Trophoblast cell (in vitro differentiated cells and primary cell): ENCODE results near the gene APOL4.

Experiments used
- DNase-seq, 2 donors: peaks; one replicate each; pipeline ENCODE4 v3.0.0-alpha.2; 2016
- H2AFZ ChIP-seq: 2 replicates; pipeline ENCODE4 v1.6.1; 2013; ENCODE audit warnings: low read length, moderate library complexity, mild to moderate bottlenecking; ENCODE audit not compliant: insufficient read depth, poor library complexity
- H2AK5ac ChIP-seq: 2 replicates; pipeline ENCODE4 v1.6.1; 2013; ENCODE audit warnings: mild to moderate bottlenecking, low read length
- H2BK120ac ChIP-seq: 2 replicates; pipeline ENCODE4 v1.6.1; 2013; ENCODE audit warnings: low read length, mild to moderate bottlenecking, moderate library complexity; ENCODE audit not compliant: insufficient read depth, poor library complexity
- H2BK12ac ChIP-seq: 2 replicates; pipeline ENCODE4 v1.6.1; 2013; ENCODE audit warnings: mild to moderate bottlenecking, low read length, moderate library complexity
- H2BK5ac ChIP-seq: 2 replicates; pipeline ENCODE4 v1.6.1; 2013; ENCODE audit warnings: low read length, low read depth, moderate library complexity, mild to moderate bottlenecking; ENCODE audit not compliant: poor library complexity
- H3K14ac ChIP-seq: 2 replicates; pipeline ENCODE4 v1.6.1; 2013; ENCODE audit warnings: mild to moderate bottlenecking, low read length
- H3K18ac ChIP-seq: 2 replicates; pipeline ENCODE4 v1.6.1; 2013; ENCODE audit warnings: mild to moderate bottlenecking, low read length
- H3K23ac ChIP-seq: 2 replicates; pipeline ENCODE4 v1.6.1; 2013; ENCODE audit warnings: low read length
- H3K27ac ChIP-seq: 2 replicates; pipeline ENCODE4 v1.5.1; 2013; ENCODE audit warnings: low read depth, mild to moderate bottlenecking, inconsistent platforms, low read length, moderate library complexity
- H3K27me3 ChIP-seq: 2 replicates; pipeline ENCODE4 v1.6.1; 2013; ENCODE audit warnings: inconsistent platforms, mild to moderate bottlenecking, low read length, moderate library complexity; ENCODE audit not compliant: insufficient read depth
- H3K36me3 ChIP-seq, 2 experiments: 1 replicate in 1 of 2; 2 replicates in 1 of 2; pipeline ENCODE4 v1.6.1; 2013; ENCODE audit warnings: low read length in 2 of 2, mild to moderate bottlenecking in 2 of 2, moderate library complexity in 1 of 2; ENCODE audit not compliant: insufficient read depth in 2 of 2, control insufficient read depth in 1 of 2
- H3K4ac ChIP-seq: 2 replicates; pipeline ENCODE4 v1.6.1; 2013; ENCODE audit warnings: low read depth, mild to moderate bottlenecking, low read length, moderate library complexity
- H3K4me1 ChIP-seq, 2 experiments: 1 replicate in 1 of 2; 2 replicates in 1 of 2; pipeline ENCODE4 v1.6.1; 2013; ENCODE audit warnings: low read length in 2 of 2, mild to moderate bottlenecking in 2 of 2, moderate library complexity in 1 of 2; ENCODE audit not compliant: insufficient read depth in 2 of 2, control insufficient read depth in 1 of 2
- H3K4me2 ChIP-seq: 2 replicates; pipeline ENCODE4 v1.6.1; 2013; ENCODE audit warnings: inconsistent platforms, mild to moderate bottlenecking, low read length, moderate library complexity
- H3K4me3 ChIP-seq: 2 replicates; pipeline ENCODE4 v1.5.1; 2013; ENCODE audit warnings: mild to moderate bottlenecking, low read depth, low read length, inconsistent platforms
- H3K79me1 ChIP-seq: one replicate; pipeline ENCODE4 v1.6.1; 2013; ENCODE audit warnings: low read length
- H3K79me2 ChIP-seq: 2 replicates; pipeline ENCODE4 v1.6.1; 2013; ENCODE audit warnings: low read length, mild to moderate bottlenecking; ENCODE audit not compliant: control insufficient read depth, insufficient read depth, poor library complexity
- H3K9ac ChIP-seq: 2 replicates; pipeline ENCODE4 v1.6.1; 2013; ENCODE audit warnings: mild to moderate bottlenecking, low read length
- H3K9me3 ChIP-seq: 2 replicates; pipeline ENCODE4 v1.6.1; 2013; ENCODE audit warnings: low read depth, mild to moderate bottlenecking, control low read depth, inconsistent platforms, low read length; ENCODE audit not compliant: insufficient read depth
- H4K12ac ChIP-seq: 2 replicates; pipeline ENCODE4 v1.6.1; 2013; ENCODE audit warnings: low read depth, mild to moderate bottlenecking, low read length, moderate library complexity
- H4K8ac ChIP-seq: 2 replicates; pipeline ENCODE4 v1.6.1; 2013; ENCODE audit warnings: low read depth, mild to moderate bottlenecking, low read length, moderate library complexity
- H4K91ac ChIP-seq: one replicate; pipeline ENCODE4 v1.6.1; 2013; ENCODE audit warnings: low read depth, mild to moderate bottlenecking, low read length, moderate library complexity
- WGBS: extraction: QIAGEN DNeasy Blood & Tissue Kit; methylation state at CpG from one replicate; pipeline ENCODE4 v1.1.7; 2013; ENCODE audit warnings: missing lambda C conversion rate; ENCODE audit not compliant: insufficient read length, insufficient coverage; ENCODE audit errors: extremely low coverage; 5-methylcytosine and 5-hydroxymethylcytosine counted together

APOL4 gene

GRCh38 chr22:36184433-36185025, 17.1 kb downstream of the APOL4 start:
- Histone ChIP-seq H4K12ac (no peak overlapping the region), H2AK5ac (no peak overlapping the region), H3K18ac (no peak overlapping the region), H3K27me3 (no peaks in the 10 kb centered on the region), H3K36me3 (no peaks in the 10 kb centered on the region), H3K9me3 (no peaks in the 10 kb centered on the region), H2BK5ac (no peak overlapping the region), H3K9ac (no peak overlapping the region), H3K79me2 (no peaks in the 10 kb centered on the region), H2BK12ac (no peak overlapping the region), H4K91ac (no peak overlapping the region), H3K4me2 (no peak overlapping the region), H2AFZ (no peak overlapping the region), H3K4me3 (no peak overlapping the region), H2BK120ac (no peak overlapping the region), H3K23ac (no peak overlapping the region), H3K14ac (no peak overlapping the region), H3K79me1 (no peaks in the 10 kb centered on the region), H3K4ac (no peak overlapping the region), H4K8ac (no peak overlapping the region), H3K27ac (no peak overlapping the region), H3K4me1 (no peaks in the 10 kb centered on the region)
- no peak for DNase-seq
- no CpG with 5 or more reads among the region's 10 CpGs for WGBS

GRCh38 chr22:36183446-36183845, 18.2 kb downstream of the APOL4 start:
- Histone ChIP-seq H2AK5ac (no peak overlapping the region), H3K18ac (no peak overlapping the region), H3K4ac (no peak overlapping the region), H3K23ac (no peak overlapping the region), H2BK5ac (no peak overlapping the region), H2BK12ac (no peak overlapping the region), H3K79me1 (no peaks in the 10 kb centered on the region), H2AFZ (no peak overlapping the region), H4K91ac (no peak overlapping the region), H3K27me3 (no peaks in the 10 kb centered on the region), H3K36me3 (no peaks in the 10 kb centered on the region), H4K12ac (no peak overlapping the region), H3K9ac (no peak overlapping the region), H3K4me2 (no peak overlapping the region), H3K14ac (no peak overlapping the region), H4K8ac (no peak overlapping the region), H2BK120ac (no peak overlapping the region), H3K9me3 (no peaks in the 10 kb centered on the region), H3K4me3 (no peak overlapping the region), H3K79me2 (no peaks in the 10 kb centered on the region), H3K27ac (no peak overlapping the region), H3K4me1 (no peaks in the 10 kb centered on the region)
- DNase-seq: no peak
- WGBS: no CpG with 5 or more reads among the region's 7 CpGs

GRCh38 chr22:36182857-36183256, 18.8 kb downstream of the APOL4 start:
- Histone ChIP-seq H3K18ac (no peak overlapping the region), H4K12ac (no peak overlapping the region), H3K14ac (no peak overlapping the region), H3K9ac (no peak overlapping the region), H3K4me1 (no peaks in the 10 kb centered on the region), H3K27me3 (no peaks in the 10 kb centered on the region), H2AFZ (no peak overlapping the region), H2BK5ac (no peak overlapping the region), H3K79me1 (no peaks in the 10 kb centered on the region), H4K91ac (no peak overlapping the region), H3K27ac (no peak overlapping the region), H3K36me3 (no peaks in the 10 kb centered on the region), H2AK5ac (no peak overlapping the region), H3K4ac (no peak overlapping the region), H3K23ac (no peak overlapping the region), H3K4me2 (no peak overlapping the region), H2BK12ac (no peak overlapping the region), H4K8ac (no peak overlapping the region), H3K9me3 (no peaks in the 10 kb centered on the region), H3K4me3 (no peak overlapping the region), H2BK120ac (no peak overlapping the region), H3K79me2 (no peaks in the 10 kb centered on the region)
- no peak for DNase-seq
- no CpG with 5 or more reads among the region's 6 CpGs for WGBS

GRCh38 chr22:36182056-36182455, 19.6 kb downstream of the APOL4 start:
- H3K79me2 ChIP-seq: no peaks in the 10 kb centered on the region
- no peaks in the 10 kb centered on the region for H3K27me3 ChIP-seq

More at GRCh38 chr22:36182056-36182455, 19.6 kb downstream of the APOL4 start:
- Histone ChIP-seq H4K8ac (no peak overlapping the region), H2AFZ (no peak overlapping the region), H4K91ac (no peak overlapping the region), H3K4me2 (no peak overlapping the region), H3K4ac (no peak overlapping the region), H3K23ac (no peak overlapping the region), H3K14ac (no peak overlapping the region), H3K4me3 (no peak overlapping the region), H2AK5ac (no peak overlapping the region), H3K9me3 (no peaks in the 10 kb centered on the region), H3K4me1 (no peaks in the 10 kb centered on the region), H3K79me1 (no peaks in the 10 kb centered on the region), H2BK12ac (no peak overlapping the region), H3K36me3 (no peaks in the 10 kb centered on the region), H3K9ac (no peak overlapping the region), H3K27ac (no peak overlapping the region), H2BK120ac (no peak overlapping the region), H4K12ac (no peak overlapping the region), H2BK5ac (no peak overlapping the region), H3K18ac (no peak overlapping the region)
- DNase-seq: no peak
- no CpG with 5 or more reads among the region's 7 CpGs for WGBS
